Fibroblast of skin of right biceps (primary cell): ENCODE measurements around the gene FUOM.
A peak's percentile ranks its signal among the peaks of the same experiment; 100 is the strongest.

ENCODE experiments used
- DNase-seq: peaks from one replicate; pipeline ENCODE4 v3.0.0-alpha.2; 2013

FUOM gene

DNA sequence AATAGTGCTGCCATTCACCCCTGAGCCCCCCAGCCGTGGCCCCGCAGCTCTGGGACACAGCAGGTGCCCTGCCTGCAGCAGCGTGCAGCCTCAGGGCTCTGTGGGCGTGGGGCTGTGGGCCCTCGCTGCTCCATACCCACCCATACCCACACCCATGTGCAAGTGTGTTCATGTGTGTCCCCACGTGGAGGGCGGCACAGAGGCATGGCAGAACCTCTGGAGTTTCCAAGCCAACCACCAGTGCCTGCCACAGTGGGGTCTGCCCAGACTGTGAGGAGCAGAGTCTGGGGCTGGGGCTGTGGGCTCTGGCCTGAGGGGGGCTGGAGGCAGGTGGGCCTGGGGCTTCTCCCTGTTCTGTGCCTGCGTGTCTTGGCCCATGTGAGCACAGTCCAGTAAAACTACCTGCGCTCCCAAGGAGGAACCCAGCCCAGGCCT, 8.2 kb downstream of the FUOM start:
- no peak for DNase-seq

- no peak for DNase-seq
Measured at GRCh38 chr10:133349160-133349568, 8.7 kb downstream of the FUOM start.

- DNase-seq: no peak
Measured at GRCh38 chr10:133347710-133348517, 9.9 kb downstream of the FUOM start.

GRCh38 chr10:133346413-133346812, 11.4 kb downstream of the FUOM start:
- DNase-seq: no peak

DNA sequence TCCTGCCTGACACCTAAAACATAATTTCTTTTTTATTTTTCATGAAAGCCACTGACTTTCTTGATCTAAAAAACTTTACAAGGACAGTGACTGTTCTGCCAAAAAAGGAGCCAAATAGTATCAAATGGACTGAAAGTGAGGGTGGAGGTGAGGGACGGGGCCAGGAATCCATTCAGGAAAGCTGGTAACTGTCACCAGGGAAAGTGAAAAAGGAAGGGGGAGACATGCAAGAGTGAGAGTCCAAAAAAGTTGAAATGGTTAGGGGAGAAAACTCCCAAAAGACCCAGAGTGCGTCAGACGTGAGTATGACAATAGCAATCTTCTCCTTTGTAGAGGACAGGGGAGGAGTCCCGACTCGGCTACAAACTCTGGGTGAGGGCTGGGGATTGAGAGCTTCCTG, 13.6 kb downstream of the FUOM start:
- no peak for DNase-seq

- no peak for DNase-seq
Measured at GRCh38 chr10:133343558-133343957, 14.3 kb downstream of the FUOM start.

GRCh38 chr10:133342942-133343341, 14.9 kb downstream of the FUOM start:
- DNase-seq: no peak

DNA sequence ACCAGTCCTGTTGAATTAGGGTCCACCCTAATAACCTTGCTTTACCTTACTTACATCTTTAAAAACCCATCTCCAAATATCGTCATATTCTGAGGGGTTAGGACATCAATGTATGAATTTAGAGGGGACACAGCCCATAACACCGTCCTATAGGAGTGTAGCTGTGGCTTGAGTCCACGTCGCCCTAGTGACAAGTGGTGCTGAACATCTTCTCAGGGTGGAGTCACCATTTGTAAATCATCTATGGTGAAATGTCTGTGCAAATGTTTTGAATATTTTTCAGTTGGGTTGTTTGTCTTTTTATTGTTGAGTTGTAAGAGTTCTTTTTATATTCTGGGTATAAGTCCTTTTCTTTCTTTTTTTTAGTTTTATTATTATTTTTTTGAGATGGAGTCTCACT, 15.8 kb downstream of the FUOM start:
- DNase-seq: no peak

DNA sequence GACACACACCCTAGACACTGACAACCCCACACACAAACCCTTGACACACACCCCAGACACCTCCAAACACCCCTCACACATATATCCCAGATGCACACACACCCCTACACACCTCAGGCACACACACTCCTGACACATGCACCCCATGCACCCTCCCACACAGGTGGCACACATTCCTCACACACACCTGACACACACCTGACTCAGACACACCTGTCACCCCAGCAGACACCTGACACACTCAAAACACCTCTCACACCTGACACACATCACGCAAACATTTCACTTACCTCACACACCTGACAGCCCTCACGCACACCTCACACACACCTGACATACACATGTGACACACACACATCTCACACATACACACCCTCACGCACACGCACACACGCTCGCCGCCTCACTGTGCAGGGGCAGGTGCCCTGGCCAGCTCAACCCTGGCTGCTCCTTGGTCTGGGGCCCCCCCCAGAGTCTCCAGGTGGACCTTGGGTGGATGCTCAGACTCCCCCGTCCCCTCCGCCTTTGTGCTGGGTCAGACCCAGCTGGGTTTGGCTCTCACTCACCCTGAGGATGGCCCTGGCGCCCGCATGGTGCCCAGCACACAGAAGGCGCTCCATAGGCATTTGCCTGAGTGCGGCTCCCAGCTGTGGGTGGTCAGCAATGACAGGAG, 18.0 kb downstream of the FUOM start:
- no peak for DNase-seq

GRCh38 chr10:133338080-133339071, 19.4 kb downstream of the FUOM start:
- no peak for DNase-seq

DNA sequence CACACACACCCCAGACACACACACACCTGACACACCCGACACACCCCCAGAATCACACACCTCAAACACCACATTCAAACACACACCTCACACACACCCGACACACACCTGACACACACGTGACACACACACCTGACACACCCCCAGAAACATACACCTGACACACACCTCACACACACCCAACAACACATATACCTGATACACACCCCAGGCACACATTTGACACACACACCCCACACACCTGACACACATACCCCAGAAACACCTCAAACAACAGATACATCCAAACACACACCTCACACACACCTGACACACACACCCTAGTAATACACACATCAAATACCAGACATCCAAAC, 20.5 kb downstream of the FUOM start:
- no peak for DNase-seq

GRCh38 chr10:133336577-133337369, 21.0 kb downstream of the FUOM start, which contains the start of gene CALY:
TSS of gene CALY (minus strand) at chr10:133336896. CDS start at chr10:133328989, 7,907 bp downstream.
- DNase-seq: no peak

DNA sequence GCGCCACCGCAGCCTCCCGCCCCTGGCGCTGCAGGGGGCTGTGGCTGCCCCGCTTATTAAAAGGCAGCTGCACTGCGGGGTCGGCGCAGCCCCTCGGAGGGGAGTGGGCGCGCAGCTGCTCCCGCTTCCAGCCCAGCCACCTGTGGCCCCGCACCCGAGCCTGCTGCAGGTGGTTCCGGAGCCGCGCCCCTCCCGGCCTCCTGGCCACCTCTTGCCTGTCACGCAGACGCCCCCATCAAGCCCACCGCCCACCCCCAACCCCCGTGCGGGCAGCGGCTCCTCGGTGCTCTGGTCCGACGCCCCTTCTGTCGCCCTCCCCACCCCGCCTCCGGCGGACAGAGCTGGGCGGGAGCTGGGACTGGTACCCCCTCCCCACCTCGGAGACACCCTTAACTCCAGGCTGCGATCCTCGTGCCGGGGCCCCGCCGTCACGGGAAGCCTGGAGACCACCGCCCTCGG, 21.7 kb downstream of the FUOM start:
- no peak for DNase-seq

GRCh38 chr10:133335246-133336117, 22.3 kb downstream of the FUOM start:
- DNase-seq: peak; percentile 53

DNA sequence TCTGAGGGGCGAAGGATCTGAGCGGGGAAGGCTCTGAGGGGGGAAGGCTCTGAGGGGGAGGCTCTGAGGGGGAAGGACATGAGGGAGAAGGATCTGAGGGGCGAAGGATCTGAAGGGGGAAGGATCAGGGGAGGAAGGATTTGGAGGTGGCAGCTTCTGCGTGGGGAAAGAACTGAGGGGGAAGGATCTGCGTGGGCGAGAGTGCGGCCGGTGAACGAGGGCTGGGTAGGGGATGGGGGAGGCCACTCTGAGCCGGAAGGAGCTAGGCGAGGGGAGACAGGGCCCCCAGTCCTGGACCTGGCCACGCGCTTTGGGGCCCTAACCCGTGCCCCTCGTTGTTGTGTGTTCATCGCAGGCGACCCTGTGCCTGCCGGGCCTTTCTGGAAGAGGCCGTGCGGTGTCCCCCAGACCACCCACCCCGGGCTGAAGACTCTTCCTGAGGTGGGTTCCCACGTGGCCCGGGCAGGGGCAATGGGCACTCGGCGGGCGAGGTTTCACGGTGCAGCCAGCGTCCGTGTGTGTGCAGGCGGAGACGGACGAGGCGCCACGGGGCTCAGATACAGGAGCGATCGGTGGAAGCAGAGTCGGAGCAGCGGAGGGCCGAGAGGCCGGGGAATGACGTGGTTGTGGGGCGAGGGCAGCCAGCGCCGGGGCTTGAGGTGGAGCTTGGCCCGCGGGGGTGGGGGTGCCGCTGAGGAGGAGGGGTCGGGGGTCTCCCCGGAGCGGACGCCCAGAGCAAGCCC, 23.1 kb downstream of the FUOM start:
- DNase-seq: no peak

GRCh38 chr10:133332936-133333699, 24.7 kb downstream of the FUOM start:
- no peak for DNase-seq

DNA sequence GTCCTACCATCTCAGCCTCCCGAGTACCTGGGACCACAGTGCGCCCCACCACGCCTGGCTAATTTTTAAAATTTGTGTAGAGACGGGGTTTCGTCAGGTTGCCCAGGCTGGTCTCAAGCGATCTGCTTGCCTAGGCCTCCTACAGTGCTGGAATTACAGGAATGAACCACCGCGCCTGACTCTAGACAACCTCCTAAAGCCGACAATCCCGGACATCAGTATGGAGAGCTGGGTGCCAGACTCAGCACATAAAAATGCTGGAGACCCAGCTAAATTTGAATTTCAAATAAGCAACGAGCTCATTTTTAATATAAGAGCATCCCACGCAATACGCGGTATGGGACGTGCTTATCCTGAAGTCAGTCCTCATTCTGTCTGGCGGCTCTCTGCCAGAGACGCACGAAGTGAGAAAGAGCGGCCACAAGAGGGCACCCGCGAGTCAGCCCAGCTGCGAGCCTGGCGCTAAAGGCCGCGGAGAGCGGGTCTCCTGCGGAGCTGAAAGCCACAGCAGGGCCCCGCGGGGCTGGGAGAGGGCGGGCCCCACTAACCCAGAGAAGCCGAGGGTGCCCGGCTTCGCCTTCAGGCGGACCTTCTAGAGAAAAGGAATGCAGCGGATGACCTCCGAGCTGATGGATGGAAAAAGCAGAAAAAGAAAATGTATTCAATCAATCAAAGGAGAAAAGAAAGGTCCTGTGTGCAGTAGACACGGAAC, 28.2 kb downstream of the FUOM start:
- peak; percentile 78 for DNase-seq

DNA sequence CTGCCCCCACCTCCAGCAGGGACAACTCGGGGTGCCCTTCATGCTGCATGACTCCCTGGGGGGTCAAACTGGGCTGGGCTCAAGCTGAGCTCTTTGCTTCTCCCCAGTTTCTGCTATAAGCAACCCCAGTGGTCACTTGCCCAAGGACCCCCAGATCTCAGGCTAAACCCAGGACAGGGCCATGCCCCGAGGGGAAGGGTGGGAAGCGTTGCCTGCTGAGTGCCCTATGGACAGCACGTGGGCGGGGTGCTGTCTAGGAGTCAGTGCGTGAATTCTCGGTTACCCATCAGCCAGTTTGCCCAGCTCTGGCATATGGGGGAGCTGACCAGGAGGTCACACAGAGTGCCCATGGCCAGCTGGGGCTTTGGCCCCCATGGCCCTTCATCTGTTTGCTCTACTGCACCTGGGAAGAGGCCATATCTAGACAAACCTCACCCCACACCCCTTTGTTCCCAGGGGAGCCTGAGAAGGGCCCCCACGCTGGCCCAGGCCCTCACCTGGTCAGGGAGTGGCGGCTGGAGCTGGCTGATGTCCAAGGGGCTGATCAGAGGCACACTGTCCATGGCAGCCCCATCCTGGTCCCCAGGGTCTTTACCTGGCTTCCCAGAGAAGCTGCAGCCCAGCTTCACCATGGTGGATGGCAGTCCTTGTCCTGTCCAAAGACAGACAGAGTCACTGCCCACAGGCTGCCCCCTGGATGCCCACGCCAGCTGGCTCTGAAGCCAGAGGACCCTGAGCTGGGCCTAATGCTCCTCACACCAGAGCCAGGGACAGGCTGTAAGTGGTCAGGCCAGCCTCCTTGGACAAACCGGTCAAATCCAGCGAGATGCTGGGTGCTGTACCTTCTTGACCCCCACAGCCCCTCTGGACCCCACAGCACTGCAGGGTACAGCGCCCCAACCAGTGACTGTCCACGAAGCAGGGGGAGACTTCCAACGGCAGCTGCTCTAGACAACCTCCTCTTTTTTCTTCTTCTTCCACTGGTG, 29.2 kb downstream of the FUOM start:
- DNase-seq: no peak
